DND-41 (cell line): ENCODE results near the gene UPP2.

Source experiments
- EZH2 ChIP-seq: IDR thresholded peaks from 3 replicates; pipeline ENCODE4 v1.6.1; 2012; ENCODE audit warnings: borderline replicate concordance, low read depth, mild to moderate bottlenecking, moderate library complexity, low read length, inconsistent platforms; ENCODE audit not compliant: severe bottlenecking
- TF ChIP-seq, protein P1 (sequence below): IDR thresholded peaks from 2 replicates; pipeline ENCODE4 v1.5.1; 2012; ENCODE audit warnings: borderline replicate concordance, low read length, moderate library complexity, mild to moderate bottlenecking; ENCODE audit not compliant: poor library complexity, severe bottlenecking; ENCODE audit errors: extremely low read depth

DNA sequence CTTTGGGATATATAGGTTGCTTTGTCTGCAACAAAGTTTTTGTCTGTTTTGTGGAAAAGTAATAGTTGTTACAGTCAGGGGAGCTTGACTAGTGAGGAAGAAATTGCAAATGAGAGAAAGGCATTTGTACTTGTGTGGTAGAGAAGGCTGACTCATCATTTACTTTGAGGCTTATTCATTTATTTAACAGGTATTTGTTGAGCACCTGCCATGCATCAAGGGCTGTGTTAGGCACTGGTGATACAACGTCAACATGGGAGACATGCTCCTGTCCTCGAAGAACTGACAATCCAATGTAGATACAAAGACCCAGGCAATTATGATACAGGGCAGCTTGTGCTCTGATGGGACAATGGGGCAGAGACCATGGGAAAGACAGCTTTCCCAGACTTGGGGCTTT, 79.5 kb downstream of the UPP2 start:
- TF ChIP-seq, protein P1, sequence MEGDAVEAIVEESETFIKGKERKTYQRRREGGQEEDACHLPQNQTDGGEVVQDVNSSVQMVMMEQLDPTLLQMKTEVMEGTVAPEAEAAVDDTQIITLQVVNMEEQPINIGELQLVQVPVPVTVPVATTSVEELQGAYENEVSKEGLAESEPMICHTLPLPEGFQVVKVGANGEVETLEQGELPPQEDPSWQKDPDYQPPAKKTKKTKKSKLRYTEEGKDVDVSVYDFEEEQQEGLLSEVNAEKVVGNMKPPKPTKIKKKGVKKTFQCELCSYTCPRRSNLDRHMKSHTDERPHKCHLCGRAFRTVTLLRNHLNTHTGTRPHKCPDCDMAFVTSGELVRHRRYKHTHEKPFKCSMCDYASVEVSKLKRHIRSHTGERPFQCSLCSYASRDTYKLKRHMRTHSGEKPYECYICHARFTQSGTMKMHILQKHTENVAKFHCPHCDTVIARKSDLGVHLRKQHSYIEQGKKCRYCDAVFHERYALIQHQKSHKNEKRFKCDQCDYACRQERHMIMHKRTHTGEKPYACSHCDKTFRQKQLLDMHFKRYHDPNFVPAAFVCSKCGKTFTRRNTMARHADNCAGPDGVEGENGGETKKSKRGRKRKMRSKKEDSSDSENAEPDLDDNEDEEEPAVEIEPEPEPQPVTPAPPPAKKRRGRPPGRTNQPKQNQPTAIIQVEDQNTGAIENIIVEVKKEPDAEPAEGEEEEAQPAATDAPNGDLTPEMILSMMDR: no peak
- TF ChIP-seq EZH2: no peak
